ENCODE measurements around the gene LRRC32. TPM values are rescaled to one million over a fixed set of nuclear protein-coding genes. Genes with fewer than 3 reads are reported as not detected.

LRRC32 gene
- total RNA-seq, 1 experiment from 2014 or later: not detected

DNA sequence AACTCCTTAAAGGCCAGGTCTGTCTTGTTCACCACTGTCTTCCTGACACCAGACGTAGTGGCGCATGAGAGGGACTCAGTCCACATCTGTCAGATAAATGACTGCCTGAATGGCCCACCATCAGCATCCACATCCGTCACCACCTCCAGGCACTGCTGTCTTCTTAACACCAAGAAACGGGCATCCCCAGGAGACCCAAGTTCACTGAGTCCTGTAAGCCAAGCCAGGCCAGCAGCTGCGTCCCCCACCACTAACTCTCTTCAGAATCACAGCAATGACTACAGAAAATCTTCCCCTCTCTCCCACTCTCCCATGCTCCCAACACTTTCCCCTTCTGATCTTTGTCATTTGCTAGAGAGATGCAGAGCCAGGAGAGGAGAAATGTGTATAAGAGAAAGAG, 47.3 kb upstream of the LRRC32 start:
- H3K36me3 ChIP-seq (ENCODE audit: low read depth, low read length): no peaks in the 10 kb centered on the region
- no peaks in the 10 kb centered on the region for H3K79me2 ChIP-seq (ENCODE audit: low read length)
- DNase-seq: no peak
- no peak overlapping the region for H3K4me3 ChIP-seq (ENCODE audit: low read length)
- CTCF ChIA-PET: no interaction called here
- no peak overlapping the region for H3K4me2 ChIP-seq (ENCODE audit: low read length)
- no peaks in the 10 kb centered on the region for H3K9me3 ChIP-seq (ENCODE audit: low read length)
- POLR2A ChIA-PET (ENCODE audit: unreplicated experiment): no interaction called here
- no TSS peak for BruUV-seq (replicated peaks)
- no peaks in the 10 kb centered on the region for H3K27me3 ChIP-seq (ENCODE audit: low read length)
- TF ChIP-seq EZH2 (IDR thresholded peaks at IDR 0.05; ENCODE audit: low read length, unreplicated experiment) (no peak), EZH2phosphoT487 (IDR thresholded peaks at IDR 0.05; ENCODE audit: borderline replicate concordance, low read length) (no peak)
- TF ChIP-seq, protein P1, sequence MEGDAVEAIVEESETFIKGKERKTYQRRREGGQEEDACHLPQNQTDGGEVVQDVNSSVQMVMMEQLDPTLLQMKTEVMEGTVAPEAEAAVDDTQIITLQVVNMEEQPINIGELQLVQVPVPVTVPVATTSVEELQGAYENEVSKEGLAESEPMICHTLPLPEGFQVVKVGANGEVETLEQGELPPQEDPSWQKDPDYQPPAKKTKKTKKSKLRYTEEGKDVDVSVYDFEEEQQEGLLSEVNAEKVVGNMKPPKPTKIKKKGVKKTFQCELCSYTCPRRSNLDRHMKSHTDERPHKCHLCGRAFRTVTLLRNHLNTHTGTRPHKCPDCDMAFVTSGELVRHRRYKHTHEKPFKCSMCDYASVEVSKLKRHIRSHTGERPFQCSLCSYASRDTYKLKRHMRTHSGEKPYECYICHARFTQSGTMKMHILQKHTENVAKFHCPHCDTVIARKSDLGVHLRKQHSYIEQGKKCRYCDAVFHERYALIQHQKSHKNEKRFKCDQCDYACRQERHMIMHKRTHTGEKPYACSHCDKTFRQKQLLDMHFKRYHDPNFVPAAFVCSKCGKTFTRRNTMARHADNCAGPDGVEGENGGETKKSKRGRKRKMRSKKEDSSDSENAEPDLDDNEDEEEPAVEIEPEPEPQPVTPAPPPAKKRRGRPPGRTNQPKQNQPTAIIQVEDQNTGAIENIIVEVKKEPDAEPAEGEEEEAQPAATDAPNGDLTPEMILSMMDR (conservative IDR thresholded peaks at IDR 0.05; ENCODE audit: low read depth, low read length): no peak
- intact Hi-C loops (cut with micrococcal nuclease): no loop called here
- no peaks in the 10 kb centered on the region for H3K9me2 ChIP-seq (replicated peaks; ENCODE audit: low read length)
- H4K20me1 ChIP-seq (ENCODE audit: low read length): no peaks in the 10 kb centered on the region
- no peak overlapping the region for H2AFZ ChIP-seq (ENCODE audit: low read length)
- H3K4me1 ChIP-seq (ENCODE audit: insufficient read depth, low read length): peaks cover 6% of the 10 kb centered on the region; the same call in 1 of the 2 replicates
- no peaks in the 10 kb centered on the region for H3F3A ChIP-seq (ENCODE audit: low read length, unreplicated experiment)
- H3K9ac ChIP-seq (ENCODE audit: low read length): no peak overlapping the region
- no peak overlapping the region for H3K27ac ChIP-seq (ENCODE audit: low read length)
- ATAC-seq: no peak

DNA sequence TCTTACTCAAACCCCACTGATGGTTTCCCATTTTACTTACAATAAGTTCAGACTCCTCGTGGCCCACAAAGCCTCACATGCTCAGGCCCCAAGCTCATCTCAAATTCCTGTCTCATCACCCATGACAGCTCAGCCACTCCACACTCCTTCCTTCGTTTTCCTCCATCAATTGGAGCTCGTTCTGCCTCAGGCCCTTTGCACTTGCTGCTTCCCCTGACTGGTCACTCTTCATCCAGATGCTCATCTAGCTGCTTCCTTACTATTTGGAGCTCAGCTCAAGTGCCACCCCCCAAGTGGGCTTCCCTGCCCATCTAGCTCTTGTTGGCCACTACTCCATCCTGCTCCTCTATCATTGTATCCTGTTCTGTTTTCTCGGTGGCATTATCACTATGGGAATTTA, 46.8 kb upstream of the LRRC32 start:
- POLR2A ChIA-PET (ENCODE audit: unreplicated experiment): no interaction called here
- no peak overlapping the region for H2AFZ ChIP-seq (ENCODE audit: low read length)
- no TSS peak for BruUV-seq (replicated peaks)
- H4K20me1 ChIP-seq (ENCODE audit: low read length): no peaks in the 10 kb centered on the region
- H3K9me3 ChIP-seq (ENCODE audit: low read length): no peaks in the 10 kb centered on the region
- H3K9me2 ChIP-seq (replicated peaks; ENCODE audit: low read length): no peaks in the 10 kb centered on the region
- CTCF ChIA-PET: no interaction called here
- no peak overlapping the region for H3K4me2 ChIP-seq (ENCODE audit: low read length)
- H3F3A ChIP-seq (ENCODE audit: low read length, unreplicated experiment): no peaks in the 10 kb centered on the region
- no peak overlapping the region for H3K27ac ChIP-seq (ENCODE audit: low read length)
- no peaks in the 10 kb centered on the region for H3K36me3 ChIP-seq (ENCODE audit: low read depth, low read length)
- peaks cover 6% of the 10 kb centered on the region; the same call in 1 of the 2 replicates for H3K4me1 ChIP-seq (ENCODE audit: insufficient read depth, low read length)
- H3K9ac ChIP-seq (ENCODE audit: low read length): no peak overlapping the region
- H3K27me3 ChIP-seq (ENCODE audit: low read length): no peaks in the 10 kb centered on the region
- no peak for DNase-seq
- intact Hi-C loops (cut with micrococcal nuclease): no loop called here
- ATAC-seq: no peak
- TF ChIP-seq, protein P1 (conservative IDR thresholded peaks at IDR 0.05; ENCODE audit: low read depth, low read length): no peak
- no peak for TF ChIP-seq EZH2 (IDR thresholded peaks at IDR 0.05; ENCODE audit: low read length, unreplicated experiment)
- no peak for TF ChIP-seq EZH2phosphoT487 (IDR thresholded peaks at IDR 0.05; ENCODE audit: borderline replicate concordance, low read length)
- H3K79me2 ChIP-seq (ENCODE audit: low read length): no peaks in the 10 kb centered on the region
- no peak overlapping the region for H3K4me3 ChIP-seq (ENCODE audit: low read length)

DNA sequence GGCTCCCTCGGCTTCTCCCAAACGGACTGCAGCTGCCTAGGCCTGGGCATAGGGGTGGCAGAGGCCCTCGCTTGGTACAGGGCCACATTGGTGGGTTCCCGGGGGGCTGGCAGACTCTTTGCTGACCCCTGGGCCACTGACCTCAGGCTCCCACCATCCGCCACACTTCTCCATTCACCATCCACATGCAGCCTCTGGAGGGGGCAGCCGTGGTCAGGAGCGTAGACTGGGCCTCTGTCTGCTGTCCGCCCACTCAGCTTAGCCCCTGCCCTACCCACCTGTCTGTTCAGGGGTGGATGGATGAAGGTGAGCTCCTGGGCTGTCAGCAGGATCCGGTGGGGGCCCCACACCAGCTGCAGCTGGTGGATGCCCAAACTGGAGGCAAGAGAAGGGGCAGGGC, 45.7 kb upstream of the LRRC32 start:
- TF ChIP-seq, protein P1 (conservative IDR thresholded peaks at IDR 0.05; ENCODE audit: low read depth, low read length): no peak
- no peak for TF ChIP-seq EZH2 (IDR thresholded peaks at IDR 0.05; ENCODE audit: low read length, unreplicated experiment)
- no peak for TF ChIP-seq EZH2phosphoT487 (IDR thresholded peaks at IDR 0.05; ENCODE audit: borderline replicate concordance, low read length)
- no TSS peak for BruUV-seq (replicated peaks)

More for the DNA sequence above, 45.7 kb upstream of the LRRC32 start:
- intact Hi-C loops (cut with micrococcal nuclease): no loop called here
- no peaks in the 10 kb centered on the region for H3F3A ChIP-seq (ENCODE audit: low read length, unreplicated experiment)
- H3K9me3 ChIP-seq (ENCODE audit: low read length): no peaks in the 10 kb centered on the region
- no peak overlapping the region for H3K9ac ChIP-seq (ENCODE audit: low read length)
- no peaks in the 10 kb centered on the region for H3K9me2 ChIP-seq (replicated peaks; ENCODE audit: low read length)
- H4K20me1 ChIP-seq (ENCODE audit: low read length): no peaks in the 10 kb centered on the region
- no peak overlapping the region for H3K4me3 ChIP-seq (ENCODE audit: low read length)
- no peak for DNase-seq
- no peak overlapping the region for H3K4me2 ChIP-seq (ENCODE audit: low read length)
- no peak overlapping the region for H2AFZ ChIP-seq (ENCODE audit: low read length)
- CTCF ChIA-PET: no interaction called here
- no peaks in the 10 kb centered on the region for H3K27me3 ChIP-seq (ENCODE audit: low read length)
- no peaks in the 10 kb centered on the region for H3K36me3 ChIP-seq (ENCODE audit: low read depth, low read length)
- POLR2A ChIA-PET (ENCODE audit: unreplicated experiment): no interaction called here
- H3K4me1 ChIP-seq (ENCODE audit: insufficient read depth, low read length): no peaks in the 10 kb centered on the region
- H3K27ac ChIP-seq (ENCODE audit: low read length): no peak overlapping the region
- no peak for ATAC-seq
- no peaks in the 10 kb centered on the region for H3K79me2 ChIP-seq (ENCODE audit: low read length)

All from PC-3 (cell line).